ENCODE measurements around the gene DCTN4.

GRCh38 chr5:150670948-150671310 lies 87.9 kb downstream of the DCTN4 start:
- TF ChIP-seq POLR2A (IDR thresholded peaks at IDR 0.05; ENCODE audit: low read length): no peak
- TF ChIP-seq GATA1 (IDR thresholded peaks at IDR 0.05; ENCODE audit: low read depth, low read length): no peak

All from erythroblast (primary cell).